ENCODE data around the gene LTBP2. TPM values are rescaled to one million over a fixed set of nuclear protein-coding genes. Genes with fewer than 3 reads are reported as not detected.

The LTBP2 gene
- total and polyA plus RNA-seq, 2 of the 13 experiments (the other 11 are each of a cell fraction or from before 2014, with no cell fraction given): 0.20 to 0.41 TPM

- no peak overlapping the region for H3K27ac ChIP-seq (ENCODE audit: extremely low read length, insufficient read depth, low read length)
- H3K4me3 ChIP-seq (replicated peaks in 1 of 3; ENCODE audit: insufficient read depth in 1 of 3, low read depth in 2 of 3, low read length in 3 of 3): no peak overlapping the region
- DNase-seq (ENCODE audit: low spot score) (no peak), FAIRE-seq (no peak), ATAC-seq (peak; percentile 15; the same call in 1 of the 3 replicates)
- H4K20me1 ChIP-seq (ENCODE audit: insufficient read depth, low read length): no peaks in the 10 kb centered on the region
- BruUV-seq (replicated peaks): no TSS peak
- in situ Hi-C loops (cut with HindIII; ENCODE audit: extremely low pct_ligation_motif_present, low pct_unique_long_range_greater_than_20kb) (no loop called here), intact Hi-C loops (cut with micrococcal nuclease; ENCODE audit: unreplicated experiment) (no loop called here)
- ChIA-PET POLR2A (no interaction called here), CTCF (ENCODE audit: low intra/inter-chr PET ratio, low total read pairs) (no interaction called here)
- H3K79me2 ChIP-seq (ENCODE audit: insufficient read depth, low read length): no peaks in the 10 kb centered on the region
- no peaks in the 10 kb centered on the region for H3K9me3 ChIP-seq (ENCODE audit: low read length)
- no peak overlapping the region for H3K4me2 ChIP-seq (ENCODE audit: low read depth, low read length)
- H3K4me1 ChIP-seq (ENCODE audit: insufficient read depth, low read length): no peaks in the 10 kb centered on the region
- WGBS (ENCODE audit: low lambda C conversion rate): 62% methylated on average over 7 of the region's 7 CpGs
- H3K36me3 ChIP-seq (replicated peaks in 1 of 2; ENCODE audit: control insufficient read depth in 1 of 2, insufficient read depth in 2 of 2, low read length in 2 of 2): no peaks in the 10 kb centered on the region
- H3K27me3 ChIP-seq (ENCODE audit: control insufficient read depth in 1 of 2, insufficient read depth in 2 of 2, low read length in 2 of 2): no peaks in the 10 kb centered on the region; a peak in 2 of 5 replicates
- no peak overlapping the region for H3K9ac ChIP-seq (ENCODE audit: insufficient read depth, low read depth, low read length)
- TF ChIP-seq, protein P1, sequence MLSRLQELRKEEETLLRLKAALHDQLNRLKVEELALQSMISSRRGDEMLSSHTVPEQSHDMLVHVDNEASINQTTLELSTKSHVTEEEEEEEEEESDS (CRISPR knock-in tag; IDR thresholded peaks at IDR 0.05; ENCODE audit: borderline replicate concordance): no peak
- TF ChIP-seq KAT8 (CRISPR knock-in tag; IDR thresholded peaks at IDR 0.05) (no peak), ZNF275 (CRISPR knock-in tag; IDR thresholded peaks at IDR 0.05; ENCODE audit: borderline replicate concordance) (no peak), ETV6 (CRISPR knock-in tag; conservative IDR thresholded peaks at IDR 0.05) (no peak), SP140L (CRISPR knock-in tag; IDR thresholded peaks at IDR 0.05; ENCODE audit: borderline replicate concordance) (no peak), RXRB (CRISPR knock-in tag; IDR thresholded peaks at IDR 0.05; ENCODE audit: borderline replicate concordance) (no peak), NR2F1 (CRISPR knock-in tag; IDR thresholded peaks at IDR 0.05) (no peak), AGO1 (IDR thresholded peaks at IDR 0.05; ENCODE audit: low read depth, low read length, poor library complexity, severe bottlenecking) (no peak), ZNF775 (CRISPR knock-in tag; IDR thresholded peaks at IDR 0.05; ENCODE audit: borderline replicate concordance) (no peak), EED (CRISPR knock-in tag; IDR thresholded peaks at IDR 0.05) (no peak), SOX6 (IDR thresholded peaks at IDR 0.05) (no peak), SOX6 (CRISPR knock-in tag; IDR thresholded peaks at IDR 0.05) (no peak)
- TF ChIP-seq, protein P2, sequence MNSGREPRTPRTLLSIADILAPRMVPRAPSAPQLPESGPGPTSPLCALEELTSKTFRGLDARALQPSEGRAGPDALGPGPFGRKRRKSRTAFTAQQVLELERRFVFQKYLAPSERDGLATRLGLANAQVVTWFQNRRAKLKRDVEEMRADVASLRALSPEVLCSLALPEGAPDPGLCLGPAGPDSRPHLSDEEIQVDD (CRISPR knock-in tag; IDR thresholded peaks at IDR 0.05; ENCODE audit: borderline replicate concordance): no peak
- TF ChIP-seq, protein P3, sequence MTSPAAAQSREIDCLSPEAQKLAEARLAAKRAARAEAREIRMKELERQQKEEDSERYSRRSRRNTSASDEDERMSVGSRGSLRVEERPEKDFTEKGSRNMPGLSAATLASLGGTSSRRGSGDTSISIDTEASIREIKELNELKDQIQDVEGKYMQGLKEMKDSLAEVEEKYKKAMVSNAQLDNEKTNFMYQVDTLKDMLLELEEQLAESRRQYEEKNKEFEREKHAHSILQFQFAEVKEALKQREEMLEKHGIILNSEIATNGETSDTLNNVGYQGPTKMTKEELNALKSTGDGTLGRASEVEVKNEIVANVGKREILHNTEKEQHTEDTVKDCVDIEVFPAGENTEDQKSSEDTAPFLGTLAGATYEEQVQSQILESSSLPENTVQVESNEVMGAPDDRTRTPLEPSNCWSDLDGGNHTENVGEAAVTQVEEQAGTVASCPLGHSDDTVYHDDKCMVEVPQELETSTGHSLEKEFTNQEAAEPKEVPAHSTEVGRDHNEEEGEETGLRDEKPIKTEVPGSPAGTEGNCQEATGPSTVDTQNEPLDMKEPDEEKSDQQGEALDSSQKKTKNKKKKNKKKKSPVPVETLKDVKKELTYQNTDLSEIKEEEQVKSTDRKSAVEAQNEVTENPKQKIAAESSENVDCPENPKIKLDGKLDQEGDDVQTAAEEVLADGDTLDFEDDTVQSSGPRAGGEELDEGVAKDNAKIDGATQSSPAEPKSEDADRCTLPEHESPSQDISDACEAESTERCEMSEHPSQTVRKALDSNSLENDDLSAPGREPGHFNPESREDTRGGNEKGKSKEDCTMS (CRISPR knock-in tag; conservative IDR thresholded peaks at IDR 0.05): no peak
- H2AFZ ChIP-seq (ENCODE audit: low read length): no peak overlapping the region
Observed at GRCh38 chr14:74649167-74649566, 37.1 kb upstream of the LTBP2 start.

Data from HepG2 (cell line).